OCI-LY1 (cell line): ENCODE results near the gene NPAS1.

Source experiments
- EZH2 ChIP-seq: fragments of 200-600 bp; sonication (generic), shearing (Covaris generic); IDR thresholded peaks from 2 replicates; pipeline ENCODE4 v1.8.0; 2017; ENCODE audit warnings: borderline replicate concordance, mixed run types, mild to moderate bottlenecking, antibody characterized with exemption, low read length, moderate library complexity, mixed read lengths
- TF ChIP-seq, protein P1 (sequence below): fragments of 200-600 bp; sonication (generic), shearing (Covaris generic); IDR thresholded peaks from 2 replicates; pipeline ENCODE4 v1.5.1; 2017; ENCODE audit warnings: mild to moderate bottlenecking, antibody characterized with exemption, low read length, moderate library complexity, mixed read lengths

DNA sequence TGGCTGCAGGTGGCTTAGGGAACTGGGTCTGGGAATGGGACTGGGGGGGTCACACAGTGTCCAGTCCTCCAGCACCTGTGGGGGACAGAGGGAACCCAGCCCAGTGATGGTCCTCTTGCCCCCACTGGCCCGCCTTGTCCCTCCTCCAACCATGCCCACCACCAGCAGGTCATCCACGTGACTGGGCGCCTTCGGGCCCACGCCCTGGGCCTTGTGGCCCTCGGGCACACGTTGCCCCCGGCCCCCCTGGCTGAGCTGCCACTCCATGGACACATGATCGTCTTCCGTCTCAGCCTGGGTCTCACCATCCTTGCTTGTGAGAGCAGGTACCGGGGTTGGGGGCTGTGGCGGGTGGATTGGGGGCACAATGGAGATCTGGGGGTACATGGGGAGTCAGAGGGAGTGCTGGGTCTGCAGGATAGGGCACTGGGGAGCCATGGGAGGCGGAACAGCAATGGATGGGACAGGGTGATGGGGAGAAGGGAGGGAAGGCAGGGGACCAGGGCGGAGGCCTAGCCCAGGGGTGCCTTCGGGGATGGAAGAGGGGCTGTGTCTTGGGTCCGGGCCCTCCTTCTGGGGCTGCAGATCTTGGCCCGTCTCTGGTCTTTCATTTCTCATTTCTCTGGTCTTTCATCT lies 19.7 kb downstream of the NPAS1 start:
- TF ChIP-seq, protein P1, sequence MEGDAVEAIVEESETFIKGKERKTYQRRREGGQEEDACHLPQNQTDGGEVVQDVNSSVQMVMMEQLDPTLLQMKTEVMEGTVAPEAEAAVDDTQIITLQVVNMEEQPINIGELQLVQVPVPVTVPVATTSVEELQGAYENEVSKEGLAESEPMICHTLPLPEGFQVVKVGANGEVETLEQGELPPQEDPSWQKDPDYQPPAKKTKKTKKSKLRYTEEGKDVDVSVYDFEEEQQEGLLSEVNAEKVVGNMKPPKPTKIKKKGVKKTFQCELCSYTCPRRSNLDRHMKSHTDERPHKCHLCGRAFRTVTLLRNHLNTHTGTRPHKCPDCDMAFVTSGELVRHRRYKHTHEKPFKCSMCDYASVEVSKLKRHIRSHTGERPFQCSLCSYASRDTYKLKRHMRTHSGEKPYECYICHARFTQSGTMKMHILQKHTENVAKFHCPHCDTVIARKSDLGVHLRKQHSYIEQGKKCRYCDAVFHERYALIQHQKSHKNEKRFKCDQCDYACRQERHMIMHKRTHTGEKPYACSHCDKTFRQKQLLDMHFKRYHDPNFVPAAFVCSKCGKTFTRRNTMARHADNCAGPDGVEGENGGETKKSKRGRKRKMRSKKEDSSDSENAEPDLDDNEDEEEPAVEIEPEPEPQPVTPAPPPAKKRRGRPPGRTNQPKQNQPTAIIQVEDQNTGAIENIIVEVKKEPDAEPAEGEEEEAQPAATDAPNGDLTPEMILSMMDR: no peak
- TF ChIP-seq EZH2: no peak
